ES-I3 (cell line): ENCODE data around the gene LY6G5C.
"Not testable (repeated sequence)": the region's sequence is repeated elsewhere in the genome, so short reads cannot be mapped to it uniquely, and the experiment has no call there.

Experiments used
- H3K36me3 ChIP-seq: 2 replicates; pipeline ENCODE4 v1.6.1; 2013; ENCODE audit warnings: mild to moderate bottlenecking, low read length, control low read depth, moderate library complexity; ENCODE audit not compliant: insufficient read depth
- H3K4me1 ChIP-seq: 2 replicates; pipeline ENCODE4 v1.6.1; 2013; ENCODE audit warnings: mild to moderate bottlenecking, control low read depth, low read length; ENCODE audit not compliant: insufficient read depth
- H3K9ac ChIP-seq: 2 replicates; pipeline ENCODE4 v1.6.1; 2013; ENCODE audit warnings: low read depth, mild to moderate bottlenecking, low read length, moderate library complexity
- H3K9me3 ChIP-seq: 2 replicates; pipeline ENCODE4 v1.6.1; 2013; ENCODE audit warnings: mild to moderate bottlenecking, low read length, moderate library complexity; ENCODE audit not compliant: control insufficient read depth, insufficient read depth

LY6G5C gene

DNA sequence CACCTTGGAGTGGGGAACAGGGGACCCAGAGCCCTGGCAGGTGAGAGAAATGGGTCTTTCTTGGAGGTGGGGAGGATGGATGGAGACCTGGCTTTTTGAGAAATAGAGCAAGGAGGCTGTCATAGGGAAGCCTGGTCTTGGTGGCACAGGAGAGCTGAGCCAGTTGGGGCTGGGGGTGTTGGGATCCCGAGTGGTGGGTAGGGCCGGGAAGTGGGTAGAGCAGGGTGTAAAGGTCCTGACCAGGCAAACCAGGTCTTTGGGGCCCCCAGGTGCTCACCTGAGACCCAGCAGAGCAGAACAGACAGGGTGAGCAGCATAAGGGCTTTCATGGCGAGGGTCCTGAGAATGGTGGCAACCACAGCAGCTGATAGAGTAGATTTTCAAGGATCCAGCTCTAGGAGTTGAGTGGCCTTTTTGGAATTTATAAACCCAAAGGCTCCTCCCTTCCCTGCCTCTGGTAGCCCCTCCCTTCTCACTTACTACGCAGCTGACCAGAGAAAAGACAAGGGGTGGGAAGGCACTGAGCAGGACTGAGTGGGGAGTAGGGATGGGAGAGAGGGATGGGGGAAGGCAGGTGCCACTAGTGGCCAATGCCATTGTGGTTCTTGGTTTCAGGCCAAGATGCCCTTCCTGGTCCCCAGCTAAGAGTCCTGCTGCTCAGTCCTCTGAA is 40.6 kb upstream of the LY6G5C start, which contains the start of gene LY6G6C:
Gene LY6G6C (minus strand): TSS at position 396 of the 670 bp plus-strand sequence. CDS start 67 bp downstream, at position 329.
- H3K9me3 ChIP-seq, result no peaks in the 10 kb centered on the region
- H3K36me3 ChIP-seq, result no peaks in the 10 kb centered on the region
- peaks cover 3% of the 10 kb centered on the region; the same call in 1 of the 2 replicates for H3K4me1 ChIP-seq
- H3K9ac ChIP-seq, result no peak within 1 kb of the TSS

- Histone ChIP-seq H3K4me1 (peaks cover 3% of the 10 kb centered on the region; the same call in 1 of the 2 replicates), H3K36me3 (no peaks in the 10 kb centered on the region), H3K9me3 (no peaks in the 10 kb centered on the region), H3K9ac (no peak overlapping the region)
These were observed 39.4 kb upstream of the LY6G5C start for GRCh38 chr6:31720196-31720770.

DNA sequence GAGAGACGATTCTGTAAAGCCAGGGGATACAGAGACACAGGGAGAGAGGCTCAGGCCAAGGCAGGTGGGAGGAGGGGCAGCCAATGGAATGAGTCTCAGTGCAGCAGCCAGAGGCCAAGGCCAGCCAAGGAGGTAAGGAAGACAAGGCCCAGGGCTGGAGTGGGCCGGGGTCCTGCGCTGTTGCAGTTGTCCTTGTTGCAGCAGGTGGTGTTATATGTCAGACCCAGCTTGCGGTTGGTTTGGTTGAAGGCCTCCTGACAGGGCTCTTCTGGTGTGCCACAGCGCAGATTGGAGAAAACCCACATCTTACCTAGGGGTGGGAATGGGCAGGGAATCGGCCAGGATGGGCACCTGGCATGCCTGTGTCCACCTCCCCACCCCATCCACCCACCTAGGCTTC is 38.1 kb upstream of the LY6G5C start:
- Histone ChIP-seq H3K9me3 (no peaks in the 10 kb centered on the region), H3K9ac (no peak overlapping the region), H3K4me1 (peaks cover 8% of the 10 kb centered on the region), H3K36me3 (no peaks in the 10 kb centered on the region)

- H3K36me3 ChIP-seq, result no peaks in the 10 kb centered on the region
- H3K9ac ChIP-seq, result no peak overlapping the region
- no peaks in the 10 kb centered on the region for H3K9me3 ChIP-seq
- H3K4me1 ChIP-seq, result peaks cover 15% of the 10 kb centered on the region
These were observed 37.4 kb upstream of the LY6G5C start for GRCh38 chr6:31718265-31718664.

DNA sequence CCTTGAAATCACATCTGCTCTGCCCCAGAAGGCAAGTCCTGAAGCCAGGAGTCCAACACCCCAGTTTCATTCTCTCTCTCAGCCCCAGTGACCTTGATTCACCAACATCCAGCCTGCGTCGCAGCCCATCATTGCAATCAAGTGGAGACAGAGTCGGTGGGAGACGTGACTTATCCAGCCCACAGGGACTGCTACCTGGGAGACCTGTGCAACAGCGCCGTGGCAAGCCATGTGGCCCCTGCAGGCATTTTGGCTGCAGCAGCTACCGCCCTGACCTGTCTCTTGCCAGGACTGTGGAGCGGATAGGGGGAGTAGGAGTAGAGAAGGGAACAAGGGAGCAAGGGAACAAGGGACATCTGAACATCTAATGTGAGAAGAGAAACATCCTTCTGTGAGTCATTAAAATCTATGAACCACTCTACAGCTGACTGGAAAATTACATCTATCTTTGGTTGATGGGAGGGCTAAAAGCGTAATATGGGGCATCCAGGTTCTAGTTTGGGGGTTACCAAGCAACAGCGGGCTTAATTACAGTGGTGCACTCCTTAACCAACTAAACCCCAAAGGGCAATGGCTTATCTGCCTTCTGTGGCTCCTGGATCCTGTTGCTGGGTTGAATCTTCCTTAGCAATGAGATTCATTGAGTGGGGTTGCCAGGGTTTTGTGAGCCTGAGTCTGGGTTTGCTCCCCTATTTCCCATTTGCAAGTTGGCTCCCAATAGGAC is 36.8 kb upstream of the LY6G5C start:
- Histone ChIP-seq H3K4me1 (peaks cover 16% of the 10 kb centered on the region), H3K9me3 (no peaks in the 10 kb centered on the region), H3K36me3 (no peaks in the 10 kb centered on the region), H3K9ac (no peak overlapping the region)

DNA sequence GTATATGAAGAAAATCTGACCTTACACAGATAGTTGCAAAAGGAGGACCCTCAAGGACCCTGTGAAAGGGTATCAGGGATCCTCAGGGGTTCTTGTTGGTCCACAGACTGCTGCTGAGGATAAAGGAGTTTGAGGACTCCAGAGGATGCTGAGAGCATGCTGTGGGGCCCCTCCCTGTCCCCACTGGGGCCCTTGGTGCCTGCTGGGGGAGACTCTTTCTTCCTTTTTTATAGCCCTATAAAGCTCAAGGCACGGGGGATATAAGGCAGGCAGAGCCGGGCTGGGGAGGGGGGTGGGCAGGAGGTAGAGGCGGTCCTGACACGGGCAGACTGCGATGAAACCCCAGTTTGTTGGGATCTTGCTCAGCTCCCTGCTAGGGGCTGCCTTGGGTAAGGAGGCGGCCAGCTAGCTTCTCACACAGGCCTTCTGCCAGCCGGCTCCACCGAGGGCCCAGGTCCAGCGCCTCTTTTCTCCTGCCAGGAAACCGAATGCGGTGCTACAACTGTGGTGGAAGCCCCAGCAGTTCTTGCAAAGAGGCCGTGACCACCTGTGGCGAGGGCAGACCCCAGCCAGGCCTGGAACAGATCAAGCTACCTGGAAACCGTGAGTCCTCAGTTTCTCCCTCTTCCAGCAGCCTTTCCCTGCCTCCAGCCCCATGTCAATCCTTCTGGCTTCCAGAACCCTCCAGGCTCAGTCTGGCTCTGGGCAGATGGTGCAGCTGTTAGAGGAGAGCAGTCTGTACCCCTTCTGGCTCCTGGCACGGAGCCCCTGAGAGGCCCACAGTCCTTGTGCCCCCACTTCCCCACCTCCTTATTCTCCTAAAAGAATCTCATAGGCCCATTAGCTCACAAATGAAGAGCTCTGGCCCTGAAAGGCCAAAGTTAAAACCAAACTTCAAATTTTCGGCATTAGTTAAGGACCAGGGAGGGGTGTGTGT is 34.4 kb upstream of the LY6G5C start, which contains the start of gene LY6G6D:
Gene LY6G6D (plus strand): TSS at position 327 of the 937 bp plus-strand sequence. CDS start 8 bp downstream, at position 335.
- H3K36me3 ChIP-seq, result no peaks in the 10 kb centered on the region
- H3K9me3 ChIP-seq, result no peaks in the 10 kb centered on the region
- peaks cover 17% of the 10 kb centered on the region for H3K4me1 ChIP-seq
- no peak within 1 kb of the TSS for H3K9ac ChIP-seq

DNA sequence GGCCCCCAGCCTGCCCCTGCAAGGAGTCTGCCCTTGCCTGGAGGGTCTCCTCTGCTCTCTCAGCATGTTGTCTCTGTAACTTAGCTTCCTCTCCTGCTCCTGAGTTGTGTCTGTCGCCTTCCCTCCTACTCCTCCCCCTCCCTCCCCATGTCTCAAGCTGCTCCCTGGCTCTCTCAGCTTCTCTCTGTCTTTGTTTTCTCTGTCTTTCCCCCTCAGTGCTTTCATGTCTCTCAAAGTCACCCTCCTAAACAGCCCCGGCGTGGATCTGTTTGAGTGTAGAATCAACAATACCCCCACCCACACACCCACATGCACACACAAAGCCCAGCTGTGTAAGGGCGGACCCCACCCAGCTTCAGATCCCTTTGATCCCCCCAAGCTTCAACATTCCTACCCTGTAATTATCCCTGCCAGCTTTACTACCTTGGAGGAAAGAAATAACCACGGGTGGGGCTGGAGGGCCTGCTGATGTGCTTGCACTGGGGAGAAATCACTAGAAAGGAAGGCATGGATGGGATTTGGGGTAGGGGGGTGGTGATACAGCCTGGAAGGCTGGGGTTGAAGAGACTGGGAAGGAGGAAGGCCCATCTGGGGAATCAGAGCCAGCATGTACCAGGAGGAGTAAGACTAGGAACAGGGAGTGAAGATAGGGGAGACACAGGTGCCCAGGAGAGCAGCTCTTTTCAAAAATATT is 33.3 kb upstream of the LY6G5C start:
- H3K4me1 ChIP-seq, result peaks cover 19% of the 10 kb centered on the region
- H3K36me3 ChIP-seq, result no peaks in the 10 kb centered on the region
- no peak overlapping the region for H3K9ac ChIP-seq
- H3K9me3 ChIP-seq, result no peaks in the 10 kb centered on the region

DNA sequence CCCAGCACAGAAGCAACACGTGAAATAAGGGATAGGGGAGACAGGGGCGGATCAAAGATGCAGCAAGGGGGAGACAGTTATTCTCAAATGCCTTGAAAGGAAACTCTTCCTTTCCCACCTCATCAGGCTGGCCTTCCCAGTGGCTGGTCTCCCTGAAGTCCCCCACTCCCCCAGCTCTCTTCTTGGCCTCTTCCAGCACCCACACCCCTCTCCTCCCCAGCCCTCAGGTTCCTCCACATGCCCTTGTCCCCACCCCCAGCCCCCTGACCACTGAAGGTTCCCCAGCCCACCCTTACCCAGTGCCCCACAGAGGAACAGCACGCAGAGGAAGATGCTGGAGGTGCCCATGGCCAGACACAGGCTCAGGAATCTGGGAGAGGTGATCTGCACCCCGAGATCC is 32.6 kb upstream of the LY6G5C start:
- Histone ChIP-seq H3K36me3 (no peaks in the 10 kb centered on the region), H3K4me1 (peaks cover 16% of the 10 kb centered on the region), H3K9ac (no peak overlapping the region), H3K9me3 (no peaks in the 10 kb centered on the region)

- Histone ChIP-seq H3K4me1 (peaks cover 16% of the 10 kb centered on the region), H3K9me3 (no peaks in the 10 kb centered on the region), H3K9ac (no peak overlapping the region), H3K36me3 (no peaks in the 10 kb centered on the region)
These were observed 31.4 kb upstream of the LY6G5C start for GRCh38 chr6:31712296-31712695.

DNA sequence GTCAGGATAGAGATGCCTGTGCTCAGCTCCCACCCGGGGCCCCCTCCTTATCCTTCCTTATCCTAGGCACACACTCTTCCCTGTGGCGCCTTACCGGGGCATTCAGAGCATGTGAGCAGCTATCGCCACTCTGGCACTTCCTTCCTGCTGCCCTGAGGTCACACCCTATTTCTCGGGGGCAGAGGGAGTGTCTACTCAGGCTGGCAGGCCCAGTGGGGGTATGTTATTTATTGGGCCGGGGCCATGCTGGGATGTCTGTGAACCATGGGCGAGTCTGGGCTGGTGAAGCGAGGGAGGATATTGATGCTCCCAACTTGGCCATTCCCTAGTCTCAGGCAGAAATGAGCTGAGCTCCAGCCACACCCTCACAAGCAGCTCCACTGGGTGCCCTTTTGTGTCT is 30.4 kb upstream of the LY6G5C start:
- H3K9me3 ChIP-seq, result no peaks in the 10 kb centered on the region
- peaks cover 16% of the 10 kb centered on the region for H3K4me1 ChIP-seq
- no peaks in the 10 kb centered on the region for H3K36me3 ChIP-seq
- H3K9ac ChIP-seq, result no peak overlapping the region

DNA sequence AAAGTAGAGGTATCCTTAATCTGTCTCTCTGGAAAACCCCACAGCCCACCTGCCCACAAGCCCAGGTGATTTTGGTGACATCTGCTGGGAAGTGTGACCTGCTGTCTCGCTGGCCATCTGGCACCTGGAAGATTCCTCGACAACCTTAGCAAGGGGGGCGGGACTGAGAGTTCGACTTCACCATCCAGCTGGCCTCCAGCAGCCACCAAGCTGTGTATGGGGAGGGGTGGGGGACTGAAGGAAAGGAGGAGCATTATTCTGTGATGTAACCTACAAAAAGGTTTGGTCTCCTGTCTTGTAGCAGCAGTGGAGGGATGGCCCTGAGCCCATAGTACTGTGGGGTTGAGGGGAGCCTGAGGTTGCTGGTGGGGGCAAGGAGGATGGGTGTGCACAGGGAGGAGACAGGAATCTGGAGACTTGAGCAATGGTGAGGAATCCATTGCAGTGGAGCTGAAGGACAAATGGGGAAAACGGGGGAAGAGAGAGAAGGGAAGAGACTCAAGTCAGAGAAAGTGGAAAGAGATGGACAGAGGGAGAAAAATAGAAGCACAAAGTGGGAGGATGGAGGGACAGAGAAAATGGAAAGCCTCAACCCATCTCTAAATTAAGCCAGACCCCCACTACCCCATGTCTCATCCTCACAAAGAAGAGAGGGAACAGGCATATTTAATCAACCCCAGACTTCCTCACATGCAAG is 29.8 kb upstream of the LY6G5C start:
- Histone ChIP-seq H3K4me1 (peaks cover 16% of the 10 kb centered on the region), H3K9ac (no peak overlapping the region), H3K36me3 (no peaks in the 10 kb centered on the region), H3K9me3 (no peaks in the 10 kb centered on the region)

GRCh38 chr6:31709157-31709556 is 28.3 kb upstream of the LY6G5C start:
- H3K4me1 ChIP-seq, result peaks cover 12% of the 10 kb centered on the region
- H3K9ac ChIP-seq, H3K36me3 ChIP-seq, H3K9me3 ChIP-seq: not testable (repeated sequence)

DNA sequence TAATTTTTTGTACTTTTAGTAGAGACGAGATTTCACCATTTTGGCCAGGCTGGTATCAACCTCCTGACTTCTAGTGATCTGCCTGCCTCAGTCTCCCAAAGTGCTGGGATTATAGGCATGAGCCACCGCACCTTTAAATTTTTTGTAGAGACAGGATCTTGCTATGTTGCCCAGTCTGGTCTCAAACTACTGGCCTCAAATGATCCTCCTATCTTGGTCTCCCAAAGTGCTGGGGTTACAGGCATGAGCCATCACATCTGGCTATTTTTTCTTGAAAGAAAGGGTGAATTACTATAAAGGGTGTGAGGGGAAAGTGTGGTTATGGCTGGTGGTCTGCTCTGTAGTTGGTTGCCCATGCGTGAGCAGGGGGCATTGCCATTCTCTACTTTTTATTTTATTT is 27.4 kb upstream of the LY6G5C start:
- H3K9me3 ChIP-seq, result no peaks in the 10 kb centered on the region
- H3K4me1 ChIP-seq, result peaks cover 3% of the 10 kb centered on the region; the same call in 1 of the 2 replicates
- no peak overlapping the region for H3K9ac ChIP-seq
- no peaks in the 10 kb centered on the region for H3K36me3 ChIP-seq
